HG03520 (cell line): Measurements from ENCODE around the gene CLCNKA.
A peak's percentile ranks its signal among the peaks of the same experiment; 100 is the strongest.
"Not testable (repeated sequence)": the region's sequence is repeated elsewhere in the genome, so short reads cannot be mapped to it uniquely, and the experiment has no call there.

Source experiments
- ATAC-seq: cut with Tn5 transposase; IDR thresholded peaks from one replicate; pipeline ENCODE4 v1.9.1; 2021; ENCODE audit warnings: mild to moderate bottlenecking, moderate library complexity; ENCODE audit not compliant: unreplicated experiment

Gene CLCNKA

DNA sequence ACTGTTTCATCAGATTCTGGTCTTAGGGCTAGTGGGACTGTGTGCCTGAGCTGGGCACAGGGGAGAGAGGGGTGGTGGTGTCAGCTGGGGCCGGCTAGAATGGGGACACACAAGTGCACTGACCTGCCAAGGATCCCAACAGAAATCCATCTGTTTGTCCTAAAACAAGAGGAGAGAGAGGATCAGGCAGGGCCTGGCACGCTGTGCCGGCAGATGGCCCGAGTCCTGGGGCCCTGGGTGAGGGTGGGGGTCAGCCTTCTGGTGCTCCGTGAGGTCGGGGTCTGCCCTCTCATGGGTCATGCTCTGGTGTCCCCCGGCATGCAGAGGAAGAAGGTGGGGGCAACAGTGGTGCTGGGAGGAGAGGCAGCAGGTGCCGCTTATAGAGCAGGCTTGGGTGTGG, 18.0 kb downstream of the CLCNKA start:
- not testable (repeated sequence) for ATAC-seq

DNA sequence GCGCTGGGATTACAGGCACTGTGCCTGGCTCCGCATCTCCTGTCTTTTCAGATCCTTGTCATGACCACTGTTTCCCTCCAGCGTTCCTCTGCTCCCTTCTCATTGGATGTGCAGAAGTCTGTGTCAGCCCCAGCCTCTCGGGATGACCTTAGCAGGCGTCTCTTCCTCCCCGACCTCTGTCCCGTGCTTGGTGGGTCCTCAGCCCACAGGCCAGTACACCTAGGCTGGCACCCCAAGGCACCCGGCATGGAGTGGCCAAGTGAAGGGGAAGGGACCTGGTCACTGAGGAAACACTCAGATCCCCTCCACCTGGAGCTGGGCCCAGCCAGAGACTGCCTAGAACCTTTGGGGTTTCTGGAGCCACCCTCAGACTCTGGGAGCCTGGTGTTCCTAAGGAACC, 19.4 kb downstream of the CLCNKA start:
- no peak for ATAC-seq

GRCh38 chr1:16042096-16042495, 20.3 kb downstream of the CLCNKA start:
- ATAC-seq, result no peak

DNA sequence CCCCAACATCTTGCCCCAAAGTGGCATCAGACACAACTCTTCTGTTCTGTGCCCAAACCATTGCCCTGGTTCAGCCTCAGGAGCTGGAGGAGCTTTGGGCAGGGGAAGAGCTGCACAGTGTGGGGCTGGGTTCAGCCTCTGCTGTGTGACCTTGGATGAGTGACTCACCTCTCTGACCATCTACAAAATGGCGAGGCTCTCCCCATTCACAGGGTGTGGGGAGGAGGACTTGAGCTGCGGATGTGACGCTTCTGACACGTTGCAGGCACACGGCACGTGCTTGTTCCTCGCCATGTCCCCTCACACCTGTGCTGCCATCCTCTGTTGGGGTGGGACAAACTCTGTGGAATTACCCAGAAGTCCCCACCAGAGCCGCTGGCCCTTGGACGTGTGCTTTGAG, 20.8 kb downstream of the CLCNKA start:
- not testable (repeated sequence) for ATAC-seq

DNA sequence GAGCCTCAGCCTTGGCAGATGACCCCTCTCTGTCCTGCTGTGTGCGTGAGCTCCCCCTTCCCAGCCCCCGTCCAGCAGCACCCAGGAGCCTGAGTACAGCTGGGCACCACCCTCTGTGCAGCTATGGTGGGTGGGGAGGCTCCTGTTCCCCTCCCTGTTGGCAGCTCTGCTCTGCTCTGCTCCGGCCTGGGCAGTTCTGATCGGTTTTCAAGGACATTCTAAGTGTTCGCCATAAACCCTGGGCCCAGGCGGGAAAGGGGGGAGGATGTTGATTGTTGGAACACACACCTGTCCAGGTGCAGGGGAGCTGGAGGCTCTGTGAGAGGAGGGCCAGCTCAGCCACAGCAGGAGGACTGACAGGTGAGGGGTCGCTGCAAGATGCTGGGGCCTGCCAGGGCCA, 21.7 kb downstream of the CLCNKA start, which contains the start of gene CLCNKB:
TSS of gene CLCNKB (plus strand) at position 262 of the 400 bp plus-strand sequence. CDS start 711 bp downstream, outside the sequence.
- ATAC-seq, result no peak

- ATAC-seq, result no peak
Measured at GRCh38 chr1:16043950-16044349, 22.1 kb downstream of the CLCNKA start.

- no peak for ATAC-seq
Measured at GRCh38 chr1:16046842-16047241, 25.0 kb downstream of the CLCNKA start.

DNA sequence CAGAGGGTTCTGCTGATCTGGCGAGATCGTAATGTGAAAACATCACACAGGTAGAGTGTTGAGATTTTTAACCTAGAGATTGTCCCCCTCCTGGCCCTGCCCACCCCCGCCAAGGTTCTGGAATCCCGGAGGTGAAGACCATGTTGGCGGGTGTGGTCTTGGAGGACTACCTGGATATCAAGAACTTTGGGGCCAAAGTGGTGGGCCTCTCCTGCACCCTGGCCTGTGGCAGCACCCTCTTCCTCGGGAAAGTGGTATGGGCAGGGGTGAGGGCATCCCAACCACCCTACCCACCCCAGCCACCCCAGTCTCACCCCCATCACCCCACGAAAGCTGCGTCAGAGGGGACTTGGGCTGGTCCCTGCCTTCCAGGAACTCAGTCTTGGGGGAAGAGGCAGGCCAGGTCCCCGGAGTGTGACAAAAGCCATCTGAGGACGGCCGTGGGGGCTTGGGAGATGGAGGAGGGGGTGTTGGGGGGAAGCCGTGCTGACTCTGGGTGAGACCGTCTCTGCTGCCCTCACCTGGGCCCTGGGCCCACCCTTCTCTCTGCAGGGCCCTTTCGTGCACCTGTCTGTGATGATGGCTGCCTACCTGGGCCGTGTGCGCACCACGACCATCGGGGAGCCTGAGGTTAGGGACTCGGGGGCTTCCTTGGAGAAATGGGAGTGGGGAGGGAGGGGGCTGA, 26.1 kb downstream of the CLCNKA start:
- no peak for ATAC-seq

DNA sequence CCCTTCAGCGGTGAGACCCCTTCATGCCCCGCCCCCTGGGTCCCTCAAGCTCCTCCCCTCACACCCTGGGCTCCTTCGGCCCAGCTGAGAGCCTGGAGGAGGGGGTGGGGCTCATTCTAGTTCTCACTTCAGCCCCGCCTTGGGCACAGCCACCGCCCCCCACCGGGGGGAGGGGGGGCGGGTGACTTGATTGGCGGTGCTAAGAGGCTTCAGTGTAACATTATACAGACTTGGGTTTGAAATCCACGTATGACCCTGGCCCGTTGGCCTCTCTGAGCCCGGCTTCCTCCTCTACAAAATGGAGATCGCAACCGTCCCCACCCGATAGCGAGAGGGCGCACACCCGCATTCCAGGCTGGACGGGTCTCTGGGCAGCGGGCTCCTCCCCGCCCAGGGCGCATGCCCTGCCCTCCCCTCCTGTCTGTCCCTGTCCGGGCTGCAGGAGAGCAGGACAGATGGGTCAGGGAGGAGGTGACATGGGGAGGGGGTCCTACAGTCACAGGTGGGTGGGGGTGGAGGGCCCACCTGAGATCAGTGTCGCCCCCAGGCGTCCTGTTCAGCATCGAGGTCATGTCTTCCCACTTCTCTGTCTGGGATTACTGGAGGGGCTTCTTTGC, 26.8 kb downstream of the CLCNKA start:
- no peak for ATAC-seq

DNA sequence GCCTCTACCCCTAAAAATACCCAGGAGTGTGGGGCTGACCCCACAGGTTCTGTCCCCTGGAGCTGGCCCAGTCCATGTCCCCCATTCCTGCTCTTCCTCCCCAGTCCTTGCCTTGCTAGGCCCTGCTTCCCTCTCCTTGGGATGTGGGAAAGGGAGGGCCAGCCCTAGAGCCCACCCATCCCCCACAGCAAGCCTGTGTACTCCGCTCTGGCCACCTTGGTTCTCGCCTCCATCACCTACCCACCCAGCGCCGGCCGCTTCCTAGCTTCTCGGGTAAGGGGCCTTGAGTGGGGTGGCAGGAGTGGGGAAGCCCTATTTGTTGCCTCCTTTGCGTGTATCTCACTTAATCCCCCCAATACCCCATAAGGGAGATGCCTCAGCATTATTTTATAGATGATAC, 28.5 kb downstream of the CLCNKA start:
- ATAC-seq, result no peak

GRCh38 chr1:16051039-16051438, 29.2 kb downstream of the CLCNKA start:
- ATAC-seq, result no peak

DNA sequence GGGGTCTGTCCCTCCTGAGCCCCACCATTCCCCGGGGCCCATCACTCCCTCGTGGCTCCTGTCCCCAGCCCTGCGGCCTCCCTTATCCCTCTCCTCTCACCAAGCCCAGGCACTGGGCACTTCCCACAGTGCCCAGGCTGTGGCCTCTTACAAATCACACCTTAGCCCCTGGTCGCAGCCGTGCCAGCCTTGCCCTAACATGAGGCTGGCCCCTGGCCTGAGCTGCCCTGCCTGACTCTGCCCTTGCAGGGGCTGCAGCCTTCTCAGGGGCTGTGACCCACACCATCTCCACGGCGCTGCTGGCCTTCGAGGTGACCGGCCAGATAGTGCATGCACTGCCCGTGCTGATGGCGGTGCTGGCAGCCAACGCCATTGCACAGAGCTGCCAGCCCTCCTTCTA, 30.1 kb downstream of the CLCNKA start:
- not testable (repeated sequence) for ATAC-seq

- ATAC-seq, result no peak
Measured at GRCh38 chr1:16053781-16054502, 32.1 kb downstream of the CLCNKA start.

- no peak for ATAC-seq
Measured at GRCh38 chr1:16054598-16055540, 33.0 kb downstream of the CLCNKA start.

- ATAC-seq, result peak; percentile 60
Measured at GRCh38 chr1:16055613-16056520, 34.0 kb downstream of the CLCNKA start.

- not testable (repeated sequence) for ATAC-seq
Measured at GRCh38 chr1:16056521-16056912, 34.7 kb downstream of the CLCNKA start.

DNA sequence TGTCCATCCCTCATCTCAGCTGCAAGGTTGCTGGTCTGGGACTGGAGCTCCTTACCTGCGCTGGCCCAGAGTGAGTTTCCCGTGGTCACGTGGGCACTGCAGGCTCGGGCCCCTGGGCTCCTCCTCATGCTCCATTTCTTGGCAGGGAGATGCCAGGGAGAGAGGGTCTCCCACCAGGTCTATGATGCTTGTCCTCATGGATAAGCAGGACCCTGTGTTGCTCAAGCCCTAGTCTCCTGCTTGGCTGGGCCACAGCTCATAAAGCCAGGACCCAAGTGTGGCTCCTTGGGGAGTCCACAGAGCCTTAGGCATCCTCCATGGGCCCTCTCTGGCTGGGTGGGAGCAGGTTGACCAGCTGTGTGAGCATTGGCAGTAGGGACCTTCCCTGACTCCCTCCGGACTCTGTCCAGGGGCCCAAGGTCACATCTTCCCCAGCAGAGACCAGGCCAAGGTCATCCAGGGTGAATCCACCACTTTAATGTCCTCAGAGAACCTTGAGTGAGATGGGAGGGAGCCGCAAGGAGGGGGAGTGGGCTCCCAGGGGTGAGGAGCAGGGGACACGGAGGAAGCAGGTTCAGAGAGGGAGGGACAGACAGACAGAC, 35.6 kb downstream of the CLCNKA start:
- ATAC-seq, result not testable (repeated sequence)

GRCh38 chr1:16058394-16059120, 36.7 kb downstream of the CLCNKA start:
- not testable (repeated sequence) for ATAC-seq

- ATAC-seq, result no peak
Measured at GRCh38 chr1:16061266-16061665, 39.4 kb downstream of the CLCNKA start.
